HepG2 (cell line): ENCODE data around the gene C20orf144. TPM values are rescaled to one million over a fixed set of nuclear protein-coding genes. Genes with fewer than 3 reads are reported as not detected.

Source experiments
- BHLHE40 ChIP-seq: IDR thresholded peaks from 2 replicates; pipeline ENCODE4 v1.6.1; 2011; ENCODE audit warnings: low read length, improper control_type of control experiment
- EP300 ChIP-seq, 3 experiments: sonication (generic) in 1 of 3; formaldehyde crosslinking in 1 of 3; IDR thresholded peaks; 2 replicates each; pipeline versions ENCODE4 v1.5.1 to v1.6.1; 2011 to 2020; ENCODE audit warnings: low read depth in 2 of 3, low read length in 2 of 3, borderline replicate concordance in 1 of 3, improper control_type of control experiment in 1 of 3, mild to moderate bottlenecking in 1 of 3, missing genetic modification reagents in 1 of 3, moderate library complexity in 1 of 3
- ERF ChIP-seq: IDR thresholded peaks from 2 replicates; pipeline ENCODE4 v1.6.1; 2018; ENCODE audit warnings: missing biosample characterization, missing genetic modification reagents
- FOSL1 ChIP-seq: sonication (generic); formaldehyde crosslinking; IDR thresholded peaks from 2 replicates; pipeline ENCODE4 v1.9.0; 2021; ENCODE audit warnings: missing genetic modification reagents, borderline replicate concordance
- HDAC1 ChIP-seq: sonication (generic); formaldehyde crosslinking; IDR thresholded peaks from 2 replicates; pipeline ENCODE4 v1.5.1; 2020; ENCODE audit warnings: mild to moderate bottlenecking, missing genetic modification reagents
- PTBP1 ChIP-seq: fragments of 200-400 bp; formaldehyde crosslinking; IDR thresholded peaks from 2 replicates; pipeline ENCODE4 v1.6.1; 2018; ENCODE audit warnings: low read length, low read depth; ENCODE audit not compliant: poor library complexity, severe bottlenecking
- RBM39 ChIP-seq: fragments of 200-400 bp; formaldehyde crosslinking; IDR thresholded peaks from one replicate; pipeline ENCODE4 v1.6.1; 2018; ENCODE audit warnings: antibody characterized with exemption, mild to moderate bottlenecking, low read depth, low read length; ENCODE audit not compliant: poor library complexity, severe bottlenecking
- SRY ChIP-seq: sonication (generic); formaldehyde crosslinking; IDR thresholded peaks from 2 replicates; pipeline ENCODE4 v1.8.0; 2022; ENCODE audit warnings: mild to moderate bottlenecking, missing genetic modification reagents
- TBX2 ChIP-seq: sonication (generic); formaldehyde crosslinking; IDR thresholded peaks from 2 replicates; pipeline ENCODE4 v1.5.0; 2020; ENCODE audit warnings: missing genetic modification reagents, mild to moderate bottlenecking, borderline replicate concordance
- ZBTB3 ChIP-seq: sonication (generic); formaldehyde crosslinking; IDR thresholded peaks from 2 replicates; pipeline ENCODE4 v1.4.0; 2020; ENCODE audit warnings: low read depth, mild to moderate bottlenecking, moderate library complexity, missing genetic modification reagents, borderline replicate concordance
- ZBTB42 ChIP-seq: sonication (generic); formaldehyde crosslinking; IDR thresholded peaks from 2 replicates; pipeline ENCODE4 v1.5.0; 2020; ENCODE audit warnings: mild to moderate bottlenecking, missing genetic modification reagents
- ZNF12 ChIP-seq: sonication (generic); formaldehyde crosslinking; IDR thresholded peaks from 2 replicates; pipeline ENCODE4 v1.5.0; 2020; ENCODE audit warnings: missing genetic modification reagents
- ZNF335 ChIP-seq: sonication (generic); formaldehyde crosslinking; IDR thresholded peaks from 2 replicates; pipeline ENCODE4 v1.4.0; 2020; ENCODE audit warnings: missing genetic modification reagents
- ZNF484 ChIP-seq: sonication (generic); formaldehyde crosslinking; IDR thresholded peaks from 2 replicates; pipeline ENCODE4 v1.5.1; 2020; ENCODE audit warnings: mild to moderate bottlenecking, low read depth, missing genetic modification reagents, borderline replicate concordance
- ZNF563 ChIP-seq: sonication (generic); formaldehyde crosslinking; IDR thresholded peaks from 2 replicates; pipeline ENCODE4 v1.8.0; 2022; ENCODE audit warnings: mild to moderate bottlenecking, moderate library complexity, missing genetic modification reagents
- ZNF773 ChIP-seq: sonication (generic); formaldehyde crosslinking; IDR thresholded peaks from 2 replicates; pipeline ENCODE4 v1.4.0; 2020; ENCODE audit warnings: missing genetic modification reagents, borderline replicate concordance
- ZNF816 ChIP-seq: sonication (generic); formaldehyde crosslinking; IDR thresholded peaks from 2 replicates; pipeline ENCODE4 v1.8.0; 2022; ENCODE audit warnings: missing genetic modification reagents, mild to moderate bottlenecking, borderline replicate concordance
- polyA plus RNA-seq, 8 experiments: library from polyadenylated mRNA; depleted of rRNA in 3 of 8; stranded (reverse) in 7 of 8; unstranded in 1 of 8; fragments of >200 nt; fragmentation: Illumina TruSeq in 4 of 8; extraction: Trizol in 4 of 8; gene quantifications; 2 replicates each; pipeline versions ENCODE4 v1.2.1 to v1.2.3, GENCODE V29; 2011 to 2016; ENCODE audit warnings: low read depth in 4 of 8, missing spikeins in 1 of 8, mixed read lengths in 1 of 8; ENCODE audit not compliant: insufficient read depth in 1 of 8
- total RNA-seq, 5 experiments: library from RNA; depleted of rRNA; stranded (reverse); fragments of >200 nt; fragmentation: Illumina TruSeq; extraction: Trizol; gene quantifications; 2 replicates each; pipeline ENCODE4 v1.2.3, GENCODE V29; 2016; ENCODE audit warnings: low read depth in 1 of 5
- TF ChIP-seq, protein P1 (sequence below): sonication (generic); formaldehyde crosslinking; IDR thresholded peaks from 2 replicates; pipeline ENCODE4 v1.9.0; 2021; ENCODE audit warnings: missing genetic modification reagents, borderline replicate concordance
- TF ChIP-seq, protein P2 (sequence below), 2 experiments: sonication (generic) in 1 of 2; formaldehyde crosslinking in 1 of 2; IDR thresholded peaks; 2 replicates each; pipeline versions ENCODE4 v1.4.0 to v1.6.1; 2016 to 2020; ENCODE audit warnings: borderline replicate concordance in 1 of 2, low read depth in 1 of 2, mild to moderate bottlenecking in 1 of 2, missing genetic modification reagents in 1 of 2
- TF ChIP-seq, protein P3 (sequence below): sonication (generic); formaldehyde crosslinking; IDR thresholded peaks from 2 replicates; pipeline ENCODE4 v1.5.0; 2020; ENCODE audit warnings: missing genetic modification reagents

Gene C20orf144
- total and polyA plus RNA-seq, 2 of the 13 experiments (the other 11 are each of a cell fraction or from before 2014, with no cell fraction given), result 0.09 to 0.16 TPM

DNA sequence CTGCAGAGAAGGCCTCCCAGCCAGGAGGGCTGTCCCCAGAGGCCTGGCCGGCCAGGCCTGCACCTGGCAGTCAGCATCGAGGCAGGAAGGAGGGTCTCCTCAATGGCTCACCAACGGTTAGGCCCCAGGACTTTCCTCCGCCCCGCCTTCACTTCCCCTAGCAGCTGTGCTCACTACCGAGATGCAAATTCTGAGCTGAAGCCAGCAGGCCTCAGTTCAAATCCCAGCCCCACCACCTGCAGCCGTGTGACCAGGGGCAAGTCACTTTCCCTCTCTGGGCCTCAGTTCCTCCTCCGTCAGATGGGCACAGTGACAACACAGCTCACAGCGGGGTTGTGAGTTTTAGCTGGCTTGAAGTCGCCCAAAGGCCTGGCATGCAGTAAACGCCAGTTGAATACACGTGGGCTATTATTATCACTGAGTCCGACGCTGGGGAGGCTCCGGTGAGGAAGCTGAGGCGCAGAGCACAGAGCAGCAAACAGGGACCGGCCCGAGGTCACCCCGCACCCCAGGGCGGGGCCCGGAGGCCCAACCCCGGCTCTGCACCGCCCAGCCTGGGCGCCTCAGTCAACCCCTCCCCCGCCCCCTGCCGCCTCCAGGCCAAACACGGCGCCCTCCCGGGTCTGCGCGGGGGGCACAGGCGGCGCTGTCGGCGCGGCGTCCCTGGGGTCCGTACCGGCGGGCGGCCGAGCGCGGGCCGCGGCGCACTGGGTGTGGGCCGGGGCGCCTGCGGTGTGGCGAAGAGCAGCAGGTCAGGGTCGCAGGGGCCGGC is 23.4 kb downstream of the C20orf144 start (continued):
- TF ChIP-seq TBX2 (CRISPR knock-in tag) (peak; percentile 52; the same call in 1 of the 2 replicates), ZBTB42 (CRISPR knock-in tag) (0 out of 2 replicates have a peak, but pooled peaks have one; percentile 39), EP300 (IDR thresholded peaks at IDR 0.05; ENCODE audit: low read depth in 2 of 2, low read length in 2 of 2) (0 out of 4 replicates have a peak, but pooled peaks of 1 of the 2 experiments have one; percentile 53), EP300 (CRISPR knock-in tag; IDR thresholded peaks at IDR 0.05; ENCODE audit: borderline replicate concordance) (no peak), RBM39 (peak; percentile 56), PTBP1 (no peak), ZNF773 (CRISPR knock-in tag) (peak; percentile 29; the same call in 1 of the 2 replicates), SRY (0 out of 2 replicates have a peak, but pooled peaks have one; percentile 15), HDAC1 (CRISPR knock-in tag) (peak; percentile 52), ERF (CRISPR knock-in tag) (0 out of 2 replicates have a peak, but pooled peaks have one; percentile 13), FOSL1 (CRISPR knock-in tag) (no peak), ZNF816 (CRISPR knock-in tag) (no peak), ZNF484 (CRISPR knock-in tag) (peak; percentile 35; the same call in 1 of the 2 replicates), BHLHE40 (0 out of 2 replicates have a peak, but pooled peaks have one; percentile 13), ZNF563 (CRISPR knock-in tag) (no peak), ZBTB3 (no peak; the same call in 1 of the 2 replicates), ZNF12 (CRISPR knock-in tag) (0 out of 2 replicates have a peak, but pooled peaks have one; percentile 21), ZNF335 (CRISPR knock-in tag) (no peak)
- TF ChIP-seq, protein P1, sequence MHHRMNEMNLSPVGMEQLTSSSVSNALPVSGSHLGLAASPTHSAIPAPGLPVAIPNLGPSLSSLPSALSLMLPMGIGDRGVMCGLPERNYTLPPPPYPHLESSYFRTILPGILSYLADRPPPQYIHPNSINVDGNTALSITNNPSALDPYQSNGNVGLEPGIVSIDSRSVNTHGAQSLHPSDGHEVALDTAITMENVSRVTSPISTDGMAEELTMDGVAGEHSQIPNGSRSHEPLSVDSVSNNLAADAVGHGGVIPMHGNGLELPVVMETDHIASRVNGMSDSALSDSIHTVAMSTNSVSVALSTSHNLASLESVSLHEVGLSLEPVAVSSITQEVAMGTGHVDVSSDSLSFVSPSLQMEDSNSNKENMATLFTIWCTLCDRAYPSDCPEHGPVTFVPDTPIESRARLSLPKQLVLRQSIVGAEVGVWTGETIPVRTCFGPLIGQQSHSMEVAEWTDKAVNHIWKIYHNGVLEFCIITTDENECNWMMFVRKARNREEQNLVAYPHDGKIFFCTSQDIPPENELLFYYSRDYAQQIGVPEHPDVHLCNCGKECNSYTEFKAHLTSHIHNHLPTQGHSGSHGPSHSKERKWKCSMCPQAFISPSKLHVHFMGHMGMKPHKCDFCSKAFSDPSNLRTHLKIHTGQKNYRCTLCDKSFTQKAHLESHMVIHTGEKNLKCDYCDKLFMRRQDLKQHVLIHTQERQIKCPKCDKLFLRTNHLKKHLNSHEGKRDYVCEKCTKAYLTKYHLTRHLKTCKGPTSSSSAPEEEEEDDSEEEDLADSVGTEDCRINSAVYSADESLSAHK, result no peak
- TF ChIP-seq, protein P2, sequence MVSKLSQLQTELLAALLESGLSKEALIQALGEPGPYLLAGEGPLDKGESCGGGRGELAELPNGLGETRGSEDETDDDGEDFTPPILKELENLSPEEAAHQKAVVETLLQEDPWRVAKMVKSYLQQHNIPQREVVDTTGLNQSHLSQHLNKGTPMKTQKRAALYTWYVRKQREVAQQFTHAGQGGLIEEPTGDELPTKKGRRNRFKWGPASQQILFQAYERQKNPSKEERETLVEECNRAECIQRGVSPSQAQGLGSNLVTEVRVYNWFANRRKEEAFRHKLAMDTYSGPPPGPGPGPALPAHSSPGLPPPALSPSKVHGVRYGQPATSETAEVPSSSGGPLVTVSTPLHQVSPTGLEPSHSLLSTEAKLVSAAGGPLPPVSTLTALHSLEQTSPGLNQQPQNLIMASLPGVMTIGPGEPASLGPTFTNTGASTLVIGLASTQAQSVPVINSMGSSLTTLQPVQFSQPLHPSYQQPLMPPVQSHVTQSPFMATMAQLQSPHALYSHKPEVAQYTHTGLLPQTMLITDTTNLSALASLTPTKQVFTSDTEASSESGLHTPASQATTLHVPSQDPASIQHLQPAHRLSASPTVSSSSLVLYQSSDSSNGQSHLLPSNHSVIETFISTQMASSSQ (IDR thresholded peaks at IDR 0.05; ENCODE audit: low read depth), result no peak
- TF ChIP-seq, protein P2 (CRISPR knock-in tag; IDR thresholded peaks at IDR 0.05; ENCODE audit: borderline replicate concordance), result peak; percentile 14; the same call in 1 of the 2 replicates
- TF ChIP-seq, protein P3, sequence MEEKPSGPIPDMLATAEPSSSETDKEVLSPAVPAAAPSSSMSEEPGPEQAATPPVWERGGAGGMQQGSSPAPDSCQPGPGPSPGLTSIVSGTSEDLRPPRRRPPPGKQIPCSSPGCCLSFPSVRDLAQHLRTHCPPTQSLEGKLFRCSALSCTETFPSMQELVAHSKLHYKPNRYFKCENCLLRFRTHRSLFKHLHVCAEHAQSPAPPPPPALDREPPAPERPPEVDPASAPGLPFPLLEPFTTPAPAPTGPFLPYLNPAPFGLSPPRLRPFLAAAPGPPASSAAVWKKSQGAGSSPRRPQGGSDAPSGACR, result no peak
